Measurements from ENCODE around the gene SCUBE1.

GRCh38 chr22:43330178-43331068 lies 12.7 kb downstream of the SCUBE1 start:
- TF ChIP-seq, protein P1, sequence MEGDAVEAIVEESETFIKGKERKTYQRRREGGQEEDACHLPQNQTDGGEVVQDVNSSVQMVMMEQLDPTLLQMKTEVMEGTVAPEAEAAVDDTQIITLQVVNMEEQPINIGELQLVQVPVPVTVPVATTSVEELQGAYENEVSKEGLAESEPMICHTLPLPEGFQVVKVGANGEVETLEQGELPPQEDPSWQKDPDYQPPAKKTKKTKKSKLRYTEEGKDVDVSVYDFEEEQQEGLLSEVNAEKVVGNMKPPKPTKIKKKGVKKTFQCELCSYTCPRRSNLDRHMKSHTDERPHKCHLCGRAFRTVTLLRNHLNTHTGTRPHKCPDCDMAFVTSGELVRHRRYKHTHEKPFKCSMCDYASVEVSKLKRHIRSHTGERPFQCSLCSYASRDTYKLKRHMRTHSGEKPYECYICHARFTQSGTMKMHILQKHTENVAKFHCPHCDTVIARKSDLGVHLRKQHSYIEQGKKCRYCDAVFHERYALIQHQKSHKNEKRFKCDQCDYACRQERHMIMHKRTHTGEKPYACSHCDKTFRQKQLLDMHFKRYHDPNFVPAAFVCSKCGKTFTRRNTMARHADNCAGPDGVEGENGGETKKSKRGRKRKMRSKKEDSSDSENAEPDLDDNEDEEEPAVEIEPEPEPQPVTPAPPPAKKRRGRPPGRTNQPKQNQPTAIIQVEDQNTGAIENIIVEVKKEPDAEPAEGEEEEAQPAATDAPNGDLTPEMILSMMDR (IDR thresholded peaks at IDR 0.05 in 2 of 3, conservative IDR thresholded peaks at IDR 0.05 in 1 of 3; ENCODE audit: borderline replicate concordance in 1 of 3, insufficient read depth in 1 of 3, low read depth in 2 of 3, low read length in 2 of 3), result no peak
- TF ChIP-seq POLR2AphosphoS5 (IDR thresholded peaks at IDR 0.05; ENCODE audit: low read depth, low read length), result no peak

Measured in HCT116 (cell line).